Nephron progenitor cell (in vitro differentiated cells): Measurements from ENCODE around the gene ZNF799.
"Not testable (repeated sequence)": the region's sequence is repeated elsewhere in the genome, so short reads cannot be mapped to it uniquely, and the experiment has no call there.

Source experiments
- DNase-seq: peaks from one replicate; pipeline ENCODE4 v3.0.0; 2021
- H3K27ac Mint-ChIP-seq: 2 replicates; pipeline ENCODE4 v1.8.0; 2021; ENCODE audit warnings: mild to moderate bottlenecking, moderate library complexity, mixed read lengths
- H3K27me3 Mint-ChIP-seq: 2 replicates; pipeline ENCODE4 v1.8.0; 2021; ENCODE audit warnings: mild to moderate bottlenecking, low read depth, mixed read lengths; ENCODE audit not compliant: poor library complexity
- H3K36me3 Mint-ChIP-seq: 2 replicates; pipeline ENCODE4 v1.8.0; 2021; ENCODE audit warnings: low read depth, mixed read lengths
- H3K4me1 Mint-ChIP-seq: 2 replicates; pipeline ENCODE4 v1.8.0; 2021; ENCODE audit warnings: mixed read lengths
- H3K4me3 Mint-ChIP-seq: 2 replicates; pipeline ENCODE4 v1.8.0; 2021; ENCODE audit warnings: mild to moderate bottlenecking, moderate library complexity, mixed read lengths
- H3K9me3 Mint-ChIP-seq: 2 replicates; pipeline ENCODE4 v1.8.0; 2021; ENCODE audit warnings: mild to moderate bottlenecking, moderate library complexity, mixed read lengths
- CTCF ChIP-seq: fragments of 200-600 bp; sonication (generic); IDR thresholded peaks from 2 replicates; pipeline ENCODE4 v1.5.0; 2021; ENCODE audit warnings: antibody characterized with exemption

The ZNF799 gene

GRCh38 chr19:12379732-12380443 lies 21.2 kb downstream of the ZNF799 start:
- Mint-ChIP-seq H3K36me3 (peaks cover 22% of the 10 kb centered on the region), H3K4me3 (no peak overlapping the region), H3K27me3 (peaks cover 4% of the 10 kb centered on the region), H3K4me1 (no peaks in the 10 kb centered on the region), H3K9me3 (peaks cover 83% of the 10 kb centered on the region), H3K27ac (no peak overlapping the region)
- DNase-seq: no peak
- TF ChIP-seq CTCF: no peak

GRCh38 chr19:12374026-12374425 lies 27.0 kb downstream of the ZNF799 start:
- Mint-ChIP-seq H3K4me3 (no peak overlapping the region), H3K27me3 (peaks cover 7% of the 10 kb centered on the region), H3K27ac (no peak overlapping the region), H3K9me3 (peaks cover 69% of the 10 kb centered on the region), H3K36me3 (peaks cover 3% of the 10 kb centered on the region), H3K4me1 (no peaks in the 10 kb centered on the region)
- no peak for DNase-seq
- TF ChIP-seq CTCF: no peak

- TF ChIP-seq CTCF: peak; percentile 32
- peaks cover 27% of the 10 kb centered on the region for H3K4me1 Mint-ChIP-seq
- peak within 1 kb of the TSS; percentile 99 for H3K27ac Mint-ChIP-seq
- peaks cover 88% of the 10 kb centered on the region for H3K9me3 Mint-ChIP-seq
- H3K27me3 Mint-ChIP-seq: peaks cover 10% of the 10 kb centered on the region
- peaks cover 30% of the 10 kb centered on the region for H3K36me3 Mint-ChIP-seq
- H3K4me3 Mint-ChIP-seq: peak within 1 kb of the TSS; percentile 93
- peak; percentile 96 for DNase-seq
Measured at GRCh38 chr19:12365236-12366162, 35.6 kb downstream of the ZNF799 start, which contains the start of gene ZNF442. Gene ZNF442 (minus strand): TSS chr19:12365683. CDS start chr19:12363631, 2,052 bp downstream.

GRCh38 chr19:12364391-12365235 lies 36.5 kb downstream of the ZNF799 start:
- no peak for TF ChIP-seq CTCF
- peak; percentile 29 for DNase-seq
- H3K9me3 Mint-ChIP-seq: peaks cover 88% of the 10 kb centered on the region

GRCh38 chr19:12362236-12362635 lies 38.8 kb downstream of the ZNF799 start:
- Mint-ChIP-seq H3K9me3 (peaks cover 89% of the 10 kb centered on the region), H3K36me3 (peaks cover 43% of the 10 kb centered on the region), H3K4me1 (peaks cover 27% of the 10 kb centered on the region), H3K27me3 (peaks cover 15% of the 10 kb centered on the region)
- not testable (repeated sequence) for H3K27ac Mint-ChIP-seq, H3K4me3 Mint-ChIP-seq, DNase-seq

More at GRCh38 chr19:12364391-12365235, 36.5 kb downstream of the ZNF799 start:
- Mint-ChIP-seq H3K4me3 (peak overlapping the region; percentile 93), H3K27ac (peak overlapping the region; percentile 71), H3K27me3 (peaks cover 13% of the 10 kb centered on the region), H3K36me3 (peaks cover 31% of the 10 kb centered on the region), H3K4me1 (peaks cover 27% of the 10 kb centered on the region)
